Kasumi-1 (cell line): Measurements from ENCODE around the gene COL5A3.
"Not testable (repeated sequence)": the region's sequence is repeated elsewhere in the genome, so short reads cannot be mapped to it uniquely, and the experiment has no call there.

Experiments used
- DNase-seq, 2 experiments: peaks; one replicate each; lab custom pipeline; 2025; lab: John Stamatoyannopoulos, UW

Gene COL5A3

DNA sequence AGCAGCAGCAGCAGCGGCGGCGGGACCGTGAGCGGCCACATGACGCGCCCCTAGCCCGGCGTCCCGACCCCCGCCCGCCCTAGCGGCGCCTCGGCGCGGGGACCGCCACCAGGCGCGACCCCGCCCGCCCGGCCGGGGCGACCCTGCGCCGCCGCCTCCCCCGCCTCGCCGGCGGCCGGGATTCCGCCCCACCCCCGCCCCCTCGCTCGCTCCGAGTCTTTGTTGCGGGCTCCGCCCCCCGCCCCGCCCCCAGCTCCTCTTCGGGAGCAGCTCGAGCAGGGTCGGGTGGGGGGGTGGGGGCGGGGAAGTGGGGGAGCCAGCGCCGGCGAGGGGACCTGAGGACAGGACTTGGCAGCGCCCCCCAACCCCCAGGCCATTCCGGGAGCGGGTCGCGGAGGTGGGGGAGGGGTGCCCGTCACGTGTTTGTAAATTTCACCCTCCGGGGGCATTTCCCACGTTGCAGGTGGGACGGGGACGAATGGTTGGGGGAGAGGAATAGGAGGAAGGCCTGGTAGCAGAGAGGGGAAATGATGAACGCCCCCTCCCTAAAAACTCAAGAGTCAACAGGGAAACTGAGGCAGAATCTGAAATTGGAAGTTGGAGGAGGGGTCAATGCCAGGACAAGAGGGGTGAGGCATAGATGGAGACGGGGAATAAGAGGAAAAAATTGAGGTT is 73.8 kb downstream of the COL5A3 start, which contains the start of gene OLFM2:
OLFM2 (minus strand) TSS at position 190 of the 675 bp plus-strand sequence; CDS start at position 41, 149 bp downstream.
- DNase-seq: no peak

- no peak for DNase-seq
These were observed 74.6 kb downstream of the COL5A3 start for GRCh38 chr19:9935506-9936325.

- DNase-seq: peak; percentile 43 to 56
These were observed 76.0 kb downstream of the COL5A3 start for GRCh38 chr19:9934132-9934950.

DNA sequence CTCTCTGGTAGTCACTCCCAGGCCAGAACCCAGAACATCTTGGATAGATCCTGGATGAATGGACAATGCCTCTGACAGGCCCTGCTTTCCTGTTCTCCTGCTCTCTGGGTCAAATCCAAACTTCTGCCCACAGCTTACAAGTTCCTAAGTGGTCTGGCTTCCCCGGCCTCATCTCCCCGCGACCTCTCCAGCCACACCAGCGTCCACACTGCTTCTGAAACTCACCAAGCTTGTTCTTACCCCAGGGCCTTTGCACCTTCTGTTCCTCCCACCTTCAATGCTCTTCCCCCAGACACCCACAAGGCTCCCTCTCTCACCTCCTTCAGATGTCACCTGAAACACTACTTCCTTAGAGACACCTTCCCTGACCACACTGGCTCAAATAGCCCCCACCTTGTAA is 77.5 kb downstream of the COL5A3 start:
- no peak for DNase-seq

GRCh38 chr19:9931629-9932028 is 78.7 kb downstream of the COL5A3 start:
- no peak for DNase-seq

- no peak for DNase-seq
These were observed 86.9 kb downstream of the COL5A3 start for GRCh38 chr19:9923440-9923839.

- DNase-seq: not testable (repeated sequence)
These were observed 87.4 kb downstream of the COL5A3 start for GRCh38 chr19:9922782-9923379.

DNA sequence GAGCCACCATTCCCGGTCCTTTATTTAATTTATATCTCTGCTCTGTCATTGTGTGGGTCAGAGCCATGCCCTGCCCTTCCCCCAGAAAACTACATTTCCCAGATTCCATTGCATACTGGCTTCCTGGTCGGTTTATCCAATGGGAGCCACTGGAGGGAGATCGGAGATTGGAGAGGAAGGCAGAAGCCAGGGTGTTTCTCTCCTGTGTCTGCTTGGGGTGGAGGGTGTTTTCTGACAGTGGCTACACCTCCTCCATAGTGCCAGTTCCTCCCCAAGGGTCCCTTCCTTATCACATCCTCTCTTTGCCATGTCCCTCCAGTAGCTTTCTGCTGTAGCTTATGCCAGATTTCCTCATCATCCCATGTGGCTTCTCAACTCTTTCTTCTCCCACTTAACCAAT is 93.0 kb downstream of the COL5A3 start:
- peak; percentile 71 to 72 for DNase-seq

DNA sequence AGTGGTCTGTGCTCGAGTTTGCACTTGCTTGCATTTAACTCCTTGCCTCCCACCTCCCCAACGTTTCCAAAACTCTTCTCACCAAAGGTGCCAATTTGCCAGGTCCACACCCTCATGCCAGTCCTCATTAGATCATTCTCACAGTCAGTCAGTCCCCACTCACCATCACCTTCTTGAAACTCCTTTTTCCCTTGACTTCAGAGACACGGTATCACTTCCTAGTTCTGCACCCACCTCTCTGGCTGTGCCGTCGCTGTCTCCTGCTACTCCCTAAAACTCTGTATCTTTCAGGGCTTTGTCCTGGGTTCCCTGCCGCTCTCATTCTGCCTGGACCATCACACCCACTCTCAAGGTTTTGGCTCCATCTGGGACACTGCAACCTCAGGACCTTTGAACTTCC is 93.6 kb downstream of the COL5A3 start:
- DNase-seq: no peak

- DNase-seq: peak; percentile 75 to 79
These were observed 95.7 kb downstream of the COL5A3 start for GRCh38 chr19:9914315-9915207.

- no peak for DNase-seq
These were observed 96.3 kb downstream of the COL5A3 start for GRCh38 chr19:9914001-9914314.

- DNase-seq: no peak
These were observed 96.9 kb downstream of the COL5A3 start for GRCh38 chr19:9913237-9914000.

DNA sequence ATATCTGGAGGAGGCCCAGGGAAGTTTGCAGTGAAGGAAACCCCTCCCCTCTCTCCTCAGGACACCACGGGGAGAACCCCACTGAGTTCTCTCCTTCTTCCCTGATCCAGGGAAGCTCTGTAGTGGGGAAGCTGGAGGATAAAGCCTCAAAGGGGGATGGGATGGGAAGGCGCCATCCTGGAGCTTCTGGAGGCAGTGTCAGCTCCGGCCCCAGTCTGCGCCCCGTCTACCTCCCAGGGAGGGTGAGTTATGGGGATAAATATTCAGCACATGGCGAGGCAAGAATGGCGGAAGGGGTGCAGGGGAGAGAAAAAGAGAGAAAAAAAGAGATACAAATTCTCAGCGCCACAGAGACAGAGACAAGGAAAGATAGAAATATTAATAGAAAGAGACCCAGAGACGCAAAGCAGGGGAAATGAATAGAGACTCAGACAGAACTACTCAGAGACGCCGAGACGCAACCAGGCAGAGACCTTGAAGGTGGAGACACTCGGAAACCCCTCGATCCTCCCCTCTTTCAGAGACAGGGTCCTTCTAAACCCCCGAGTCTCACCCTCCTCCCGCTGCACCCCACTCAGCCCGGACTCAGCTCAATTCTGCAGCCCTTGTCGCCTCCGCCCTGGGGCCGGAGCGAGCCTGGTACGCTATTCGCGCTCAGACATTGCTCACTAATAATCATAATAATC is 97.6 kb downstream of the COL5A3 start:
- no peak for DNase-seq

- no peak for DNase-seq
These were observed 98.6 kb downstream of the COL5A3 start for GRCh38 chr19:9911524-9912185.

DNA sequence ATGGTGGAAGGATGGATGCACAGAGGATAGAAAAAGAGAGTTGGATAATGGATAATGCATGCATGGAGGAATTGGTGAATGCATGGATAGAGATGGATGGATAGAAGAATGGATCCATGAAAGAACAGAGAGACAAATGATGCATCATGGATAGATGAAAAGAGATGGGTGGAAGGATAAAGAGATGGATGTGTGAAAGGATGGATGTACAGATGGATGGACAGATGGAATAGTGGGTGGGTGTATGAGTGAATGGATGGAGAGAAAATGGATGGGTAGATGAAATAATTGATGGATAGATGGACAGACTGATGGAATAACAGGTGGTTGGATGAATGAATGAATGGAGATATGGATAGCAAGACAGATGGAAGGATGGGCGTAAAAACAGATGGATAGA is 99.7 kb downstream of the COL5A3 start:
- no peak for DNase-seq
